Fibroblast of gingiva (primary cell): Measurements from ENCODE around the gene RB1.
A peak's percentile ranks its signal among the peaks of the same experiment; 100 is the strongest.

Source experiments
- DNase-seq: peaks from one replicate; pipeline ENCODE4 v3.0.0-alpha.2; 2011; ENCODE audit warnings: low read depth

The RB1 gene

DNA sequence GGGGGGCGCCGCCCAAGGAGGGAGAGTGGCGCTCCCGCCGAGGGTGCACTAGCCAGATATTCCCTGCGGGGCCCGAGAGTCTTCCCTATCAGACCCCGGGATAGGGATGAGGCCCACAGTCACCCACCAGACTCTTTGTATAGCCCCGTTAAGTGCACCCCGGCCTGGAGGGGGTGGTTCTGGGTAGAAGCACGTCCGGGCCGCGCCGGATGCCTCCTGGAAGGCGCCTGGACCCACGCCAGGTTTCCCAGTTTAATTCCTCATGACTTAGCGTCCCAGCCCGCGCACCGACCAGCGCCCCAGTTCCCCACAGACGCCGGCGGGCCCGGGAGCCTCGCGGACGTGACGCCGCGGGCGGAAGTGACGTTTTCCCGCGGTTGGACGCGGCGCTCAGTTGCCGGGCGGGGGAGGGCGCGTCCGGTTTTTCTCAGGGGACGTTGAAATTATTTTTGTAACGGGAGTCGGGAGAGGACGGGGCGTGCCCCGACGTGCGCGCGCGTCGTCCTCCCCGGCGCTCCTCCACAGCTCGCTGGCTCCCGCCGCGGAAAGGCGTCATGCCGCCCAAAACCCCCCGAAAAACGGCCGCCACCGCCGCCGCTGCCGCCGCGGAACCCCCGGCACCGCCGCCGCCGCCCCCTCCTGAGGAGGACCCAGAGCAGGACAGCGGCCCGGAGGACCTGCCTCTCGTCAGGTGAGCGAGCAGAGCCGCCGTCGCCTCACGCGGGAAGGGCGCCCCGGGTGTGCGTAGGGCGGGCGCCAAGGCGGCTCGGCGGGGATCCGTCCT is at the start of gene RB1:
Gene RB1 (plus strand): TSS at position 393 of the 784 bp plus-strand sequence. CDS start 162 bp downstream, at position 555.
- DNase-seq = peak; percentile 90

DNA sequence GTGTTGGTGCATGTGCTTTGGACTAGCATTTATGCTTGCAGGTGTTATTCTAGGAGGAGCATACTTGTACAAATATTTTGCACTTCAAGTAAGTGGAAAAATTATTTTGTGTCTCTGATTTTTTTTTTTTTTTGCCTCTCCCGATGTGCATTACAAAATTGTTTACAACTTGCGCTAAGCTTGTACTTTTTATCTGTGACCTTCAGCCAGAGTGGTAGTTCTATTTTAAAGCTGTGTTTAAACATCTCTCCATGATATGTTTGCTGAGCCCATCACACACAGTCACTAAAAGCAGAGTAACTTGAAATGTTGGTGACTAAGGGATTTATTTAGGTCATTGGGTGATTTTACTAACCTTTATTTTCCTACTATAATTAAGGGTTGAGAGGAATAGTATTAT is 49.7 kb upstream of the RB1 start:
- no peak for DNase-seq

DNA sequence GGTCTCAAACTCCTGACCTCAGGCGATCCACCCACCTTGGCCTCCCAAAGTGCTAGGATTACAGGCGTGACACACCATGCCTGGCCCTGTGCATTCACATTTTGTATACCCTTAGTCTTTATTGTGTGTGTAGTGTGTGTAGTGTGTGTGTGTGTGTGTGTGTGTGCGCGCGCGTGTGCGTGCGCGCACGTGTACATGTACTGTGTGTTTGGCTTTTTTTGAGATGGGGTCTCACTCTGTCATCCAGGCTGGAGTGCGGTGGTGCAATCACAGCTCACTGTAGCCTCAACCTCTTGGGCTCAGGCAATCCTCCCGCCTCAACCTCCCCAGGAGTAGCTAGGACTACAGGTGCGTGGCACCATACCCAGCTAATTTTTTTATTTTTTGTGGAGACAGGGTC is 48.5 kb upstream of the RB1 start:
- no peak for DNase-seq

DNA sequence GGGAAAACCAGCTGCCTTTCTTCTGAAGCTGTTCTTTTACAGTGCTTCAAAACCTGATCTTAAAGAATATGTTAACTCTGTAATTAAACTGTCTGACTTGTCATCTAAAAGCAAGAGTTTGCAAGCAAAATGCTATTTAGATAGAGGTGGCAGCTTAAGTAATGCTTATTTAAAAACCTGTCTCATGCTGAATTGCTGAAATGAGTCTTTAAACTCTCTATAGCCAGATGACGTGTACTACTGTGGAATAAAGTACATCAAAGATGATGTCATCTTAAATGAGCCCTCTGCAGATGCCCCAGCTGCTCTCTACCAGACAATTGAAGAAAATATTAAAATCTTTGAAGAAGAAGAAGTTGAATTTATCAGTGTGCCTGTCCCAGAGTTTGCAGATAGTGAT is 47.6 kb upstream of the RB1 start:
- no peak for DNase-seq

DNA sequence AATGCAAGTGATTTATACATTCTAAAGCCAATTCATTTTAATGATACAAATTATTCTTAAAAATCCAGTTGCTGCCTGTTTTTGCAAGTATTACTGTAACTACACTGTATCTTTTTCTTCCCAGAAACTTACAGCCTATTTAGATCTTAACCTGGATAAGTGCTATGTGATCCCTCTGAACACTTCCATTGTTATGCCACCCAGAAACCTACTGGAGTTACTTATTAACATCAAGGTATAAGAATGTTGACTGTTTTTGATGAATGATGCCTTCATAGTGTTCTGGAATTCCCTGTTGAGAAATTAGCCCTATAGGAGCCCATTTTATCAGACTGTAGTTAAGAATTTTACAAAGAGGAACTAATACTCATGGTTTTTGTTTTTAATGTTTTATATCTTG is 45.5 kb upstream of the RB1 start:
- no peak for DNase-seq

DNA sequence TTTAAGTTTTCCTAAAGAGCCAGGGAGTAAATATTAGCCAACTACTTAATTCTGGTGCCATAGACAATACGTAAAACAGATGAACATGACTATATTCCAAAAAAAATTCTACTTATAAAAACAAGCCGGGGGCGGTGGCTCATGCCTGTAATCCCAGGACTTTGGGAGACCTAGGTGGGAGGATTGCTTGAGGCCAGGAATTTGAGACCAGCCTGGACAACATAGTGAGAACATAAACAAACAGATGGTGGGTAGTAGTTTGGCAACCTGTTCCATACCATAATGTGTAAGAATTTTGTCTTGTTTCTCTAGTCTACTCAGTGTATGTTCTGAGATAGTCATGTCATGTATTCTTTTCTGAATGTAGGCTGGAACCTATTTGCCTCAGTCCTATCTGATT is 45.1 kb upstream of the RB1 start:
- no peak for DNase-seq

DNA sequence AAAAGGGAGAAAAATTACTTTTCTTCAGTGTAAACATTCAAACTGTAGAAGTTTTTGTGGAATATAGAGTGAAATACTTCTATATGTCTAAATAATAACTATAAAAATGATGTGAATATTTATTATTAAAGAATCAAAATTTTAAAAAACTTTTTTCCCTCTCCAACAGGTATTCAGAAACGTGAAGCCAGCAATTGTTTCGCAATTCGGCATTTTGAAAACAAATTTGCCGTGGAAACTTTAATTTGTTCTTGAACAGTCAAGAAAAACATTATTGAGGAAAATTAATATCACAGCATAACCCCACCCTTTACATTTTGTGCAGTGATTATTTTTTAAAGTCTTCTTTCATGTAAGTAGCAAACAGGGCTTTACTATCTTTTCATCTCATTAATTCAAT is 42.6 kb upstream of the RB1 start:
- no peak for DNase-seq

DNA sequence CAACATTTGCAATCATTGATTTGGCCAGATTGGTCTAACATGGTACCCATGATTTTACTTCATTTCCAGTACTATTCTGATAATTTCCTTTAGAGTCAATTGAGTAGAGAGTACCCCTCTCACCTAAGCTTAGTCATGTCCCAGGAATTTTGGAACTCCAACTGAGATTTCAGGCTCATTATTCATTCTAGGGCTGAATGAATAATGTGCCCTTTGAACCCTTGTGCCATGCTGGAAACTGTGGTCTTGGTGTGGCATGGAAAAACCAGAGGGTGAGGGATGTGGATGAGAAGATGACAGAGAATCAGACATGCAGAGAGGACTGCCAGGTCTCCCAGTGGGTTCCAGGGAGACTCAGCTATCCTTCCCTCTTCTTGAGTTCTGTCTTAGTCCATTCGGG is 40.4 kb upstream of the RB1 start:
- no peak for DNase-seq

DNA sequence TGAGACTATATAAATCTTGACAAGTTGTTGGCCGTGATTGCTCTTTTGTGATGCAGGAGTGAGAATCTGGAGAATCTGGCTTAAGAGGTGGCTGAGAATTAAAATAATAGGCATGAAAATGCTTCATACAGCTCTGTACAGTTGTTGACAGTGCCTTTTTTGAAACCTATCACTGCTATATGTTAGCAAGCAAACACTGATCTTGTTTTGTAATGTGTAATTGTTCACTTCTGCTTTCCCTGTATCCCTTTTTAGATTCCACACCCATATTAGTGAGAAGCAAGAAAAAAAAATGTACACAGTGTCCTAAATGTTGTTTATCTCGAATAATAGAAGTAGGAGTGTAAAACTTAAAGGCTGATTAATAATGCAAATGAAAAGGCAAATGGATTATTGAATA is 39.5 kb upstream of the RB1 start:
- no peak for DNase-seq

DNA sequence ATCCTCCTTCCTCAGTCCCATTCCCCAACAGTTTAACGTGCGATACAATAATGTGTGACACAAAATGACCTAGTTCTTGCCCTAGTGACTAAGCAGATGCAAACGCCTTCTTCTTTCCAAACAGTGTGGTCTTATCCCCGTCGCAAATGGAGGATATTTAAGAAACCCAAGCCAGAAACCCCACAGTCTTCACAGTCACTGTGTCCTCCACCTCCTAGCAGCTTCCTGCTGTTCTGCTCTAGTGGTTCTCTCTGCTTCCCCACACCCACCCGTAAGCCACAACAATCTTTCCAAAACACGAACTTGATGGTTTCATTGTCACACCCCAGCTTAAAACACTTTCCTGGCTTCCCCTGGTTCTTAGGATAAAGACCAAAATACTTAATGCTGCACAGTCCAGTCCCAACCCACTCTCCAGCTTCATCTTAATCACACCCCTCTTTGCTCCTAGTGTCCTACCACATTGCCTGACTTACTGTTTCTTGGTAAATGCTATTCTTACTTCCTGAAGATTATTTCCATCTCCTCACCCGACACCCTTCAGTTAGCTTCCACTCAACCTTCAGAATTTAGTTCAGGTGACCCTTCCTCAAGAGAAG is 38.2 kb upstream of the RB1 start:
- no peak for DNase-seq

DNA sequence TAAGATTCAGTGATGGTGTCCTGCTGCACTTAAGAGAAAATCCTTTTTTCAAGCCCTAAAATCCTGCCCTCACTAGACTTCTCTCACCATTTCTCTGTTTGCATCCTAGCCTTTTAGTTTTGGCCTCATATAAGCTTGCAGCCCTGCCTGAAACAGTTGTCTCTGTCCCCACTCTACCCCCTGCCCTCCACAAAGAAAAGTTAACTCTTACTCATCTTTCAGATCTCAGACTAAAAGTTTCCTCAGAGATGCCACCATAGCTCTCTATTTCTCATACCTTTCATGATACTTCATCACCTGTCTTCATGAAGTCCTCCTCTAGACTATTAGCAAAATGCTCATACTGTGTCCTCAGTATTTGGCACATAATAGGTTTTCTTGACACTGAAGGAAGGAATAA is 37.4 kb upstream of the RB1 start:
- DNase-seq = no peak

DNA sequence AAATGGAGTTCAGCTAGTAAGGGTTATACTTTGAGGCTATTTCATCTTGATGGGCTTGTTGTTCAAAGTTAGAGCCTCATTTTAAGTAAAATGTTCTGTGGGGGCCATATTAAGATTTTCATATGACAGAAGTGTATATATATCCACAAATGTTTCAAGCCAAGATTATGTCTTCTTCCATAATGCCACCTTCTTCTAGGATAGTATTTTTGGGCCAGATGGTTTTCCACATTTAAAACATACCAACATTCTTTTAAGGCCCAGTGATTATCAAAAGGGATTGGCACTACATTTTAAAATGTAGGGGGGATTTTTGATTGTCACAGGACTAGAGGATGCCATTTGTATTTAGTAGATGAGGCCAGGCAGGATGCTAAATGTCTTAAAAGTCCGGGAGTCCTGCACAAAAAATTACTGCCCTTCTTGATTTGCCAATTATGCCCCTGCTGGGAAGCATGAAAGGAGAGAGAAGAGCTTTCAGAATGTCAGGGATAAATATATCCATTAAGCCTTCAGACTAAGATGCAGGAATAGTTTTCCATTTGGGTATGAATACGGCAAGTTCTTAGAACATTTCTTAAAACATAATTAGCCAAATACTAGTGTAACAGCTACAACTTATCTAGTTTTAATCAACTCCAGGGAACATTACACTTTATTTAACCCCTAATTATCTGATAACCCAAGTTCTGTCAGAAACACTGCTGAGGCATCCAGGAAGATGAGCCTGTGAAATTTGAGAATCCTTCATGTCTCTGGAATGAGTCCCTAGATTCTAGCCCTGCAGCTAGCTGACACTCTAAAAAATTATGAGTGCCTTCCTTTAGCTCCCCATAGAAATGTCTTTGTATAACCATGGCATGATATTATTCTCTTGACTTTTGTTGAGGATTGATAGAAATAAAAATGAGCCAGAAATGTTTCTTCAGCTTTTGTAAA is 36.6 kb upstream of the RB1 start:
- DNase-seq = no peak

DNA sequence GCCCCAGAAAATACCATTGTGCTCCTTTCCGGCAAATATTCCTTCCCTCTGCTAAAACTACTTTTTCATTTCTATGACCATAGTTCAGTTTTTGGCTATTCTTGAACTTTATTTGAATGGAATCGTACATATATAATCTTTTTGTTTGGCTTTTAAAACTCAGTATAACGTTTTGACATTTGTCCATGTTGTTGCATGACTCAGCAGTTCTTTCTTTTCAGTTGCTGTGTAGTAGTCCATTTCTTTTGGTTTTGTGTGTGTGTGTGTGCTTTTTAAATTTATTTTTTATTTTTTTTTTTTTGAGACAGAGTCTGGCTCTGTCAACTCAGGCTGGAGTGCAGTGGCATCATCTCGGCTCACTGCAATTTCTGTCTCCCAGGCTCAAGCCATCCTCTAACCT is 35.5 kb upstream of the RB1 start:
- no peak for DNase-seq

DNA sequence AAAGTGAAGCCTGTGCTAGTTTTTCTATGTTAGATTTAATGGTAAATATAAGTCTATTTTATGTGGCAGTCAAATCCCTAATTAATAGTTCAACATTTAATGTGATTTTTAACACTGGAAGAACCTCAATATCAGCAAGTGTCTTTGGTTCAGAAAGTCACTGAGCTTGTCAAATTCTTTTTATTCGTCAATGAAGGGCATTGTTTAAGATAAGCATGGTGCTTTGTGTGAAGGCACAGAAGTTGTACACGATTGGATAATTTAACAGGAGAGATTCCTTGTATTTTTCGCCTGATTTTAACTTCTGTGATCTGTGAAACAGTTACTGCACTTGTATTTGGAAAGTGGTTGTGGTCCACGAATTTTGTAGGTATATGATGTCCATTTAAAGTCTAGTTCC is 30.2 kb upstream of the RB1 start:
- DNase-seq = no peak

DNA sequence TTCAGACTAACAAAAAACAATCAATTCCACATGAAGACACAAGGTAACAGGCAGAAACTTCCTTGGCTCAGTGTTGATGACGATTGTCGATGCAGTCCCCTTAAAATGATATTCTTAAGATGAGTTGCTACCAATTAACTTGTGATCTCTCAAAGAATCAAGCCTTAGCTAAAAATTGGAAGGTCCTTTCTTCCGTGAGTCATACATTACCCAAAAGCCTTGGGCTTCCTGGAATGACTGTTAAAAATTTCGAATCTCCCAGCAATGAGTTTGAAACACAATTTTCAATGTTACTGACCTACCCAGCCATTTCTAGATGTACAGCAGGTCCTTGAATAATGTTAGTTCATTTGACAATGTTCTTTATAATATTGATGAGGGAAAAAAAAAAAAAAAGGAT is 28.0 kb upstream of the RB1 start:
- no peak for DNase-seq

DNA sequence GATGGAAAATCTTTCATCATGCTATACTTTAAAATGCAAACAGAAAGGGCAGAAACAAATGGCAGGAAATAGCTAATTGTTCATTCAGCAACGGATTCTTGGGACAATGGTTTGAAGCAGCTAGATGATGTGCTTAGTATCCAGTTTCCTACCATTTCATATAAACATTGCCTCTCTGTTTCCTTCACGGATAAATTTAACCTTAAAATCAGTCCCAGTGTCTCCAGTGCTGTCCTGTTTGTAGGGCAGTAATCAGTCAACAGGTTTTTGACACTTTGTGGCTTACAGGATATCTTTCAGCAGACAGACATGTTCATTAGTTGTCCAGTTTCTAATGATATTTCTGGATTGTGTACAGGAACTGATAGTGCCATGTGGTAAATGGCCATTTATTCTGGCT is 24.7 kb upstream of the RB1 start:
- DNase-seq = no peak

DNA sequence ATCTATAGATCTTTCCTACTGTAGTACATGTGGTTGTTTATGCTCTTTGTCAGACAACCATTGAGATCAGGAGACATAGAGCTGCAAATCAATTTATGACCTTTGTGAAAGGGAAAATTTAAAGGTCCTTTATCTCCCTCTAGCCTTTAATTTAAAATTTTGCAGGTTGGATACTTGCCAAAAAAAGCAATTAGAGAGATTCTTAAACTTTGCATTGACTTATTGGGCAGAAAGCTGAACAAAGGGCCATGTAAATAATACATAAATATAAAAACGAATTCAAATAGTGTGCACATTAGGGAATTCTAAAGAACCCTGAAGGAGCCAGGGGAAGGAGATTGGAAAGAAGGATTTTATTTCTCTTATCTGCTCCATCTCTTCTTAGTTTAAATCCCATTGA is 22.0 kb upstream of the RB1 start:
- DNase-seq = no peak

DNA sequence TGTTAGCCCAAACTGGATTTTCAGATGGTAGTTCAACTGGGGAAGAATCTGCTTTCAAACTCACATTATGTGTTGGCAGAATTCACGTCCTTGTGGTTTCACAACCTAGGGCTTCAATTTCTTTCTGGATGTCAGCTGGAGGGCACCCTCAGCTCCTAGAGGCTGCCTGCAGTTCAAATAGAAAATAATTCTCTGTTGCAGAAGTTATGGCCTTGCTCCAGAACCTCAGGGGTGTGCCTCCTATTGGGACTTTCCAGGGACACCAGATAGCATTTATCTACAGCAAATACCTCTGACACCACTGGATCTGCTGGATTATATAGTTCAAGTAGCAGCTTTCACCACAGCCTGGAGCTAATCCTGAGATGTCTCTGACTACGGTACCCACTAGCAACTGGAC is 11.8 kb upstream of the RB1 start:
- DNase-seq = peak; percentile 40

DNA sequence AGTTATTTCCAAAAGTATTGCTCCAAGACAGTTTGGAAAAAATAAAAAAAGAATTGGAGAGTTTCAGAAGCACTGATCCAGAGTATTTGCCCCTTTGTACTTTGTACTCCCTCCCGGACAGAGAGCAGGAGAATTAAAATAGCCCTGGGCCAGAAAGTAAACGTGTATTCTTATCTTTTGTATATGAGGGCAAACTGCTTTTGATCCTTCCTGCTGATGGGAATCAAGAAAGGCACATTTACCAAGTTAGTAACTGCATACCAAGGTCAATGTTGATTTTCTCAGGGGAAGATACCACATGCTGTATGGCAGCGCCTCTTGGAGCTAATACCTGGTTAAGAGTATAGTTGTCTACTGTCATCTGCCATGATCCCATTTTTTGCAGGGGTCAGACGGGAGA is 10.9 kb upstream of the RB1 start:
- DNase-seq = no peak

DNA sequence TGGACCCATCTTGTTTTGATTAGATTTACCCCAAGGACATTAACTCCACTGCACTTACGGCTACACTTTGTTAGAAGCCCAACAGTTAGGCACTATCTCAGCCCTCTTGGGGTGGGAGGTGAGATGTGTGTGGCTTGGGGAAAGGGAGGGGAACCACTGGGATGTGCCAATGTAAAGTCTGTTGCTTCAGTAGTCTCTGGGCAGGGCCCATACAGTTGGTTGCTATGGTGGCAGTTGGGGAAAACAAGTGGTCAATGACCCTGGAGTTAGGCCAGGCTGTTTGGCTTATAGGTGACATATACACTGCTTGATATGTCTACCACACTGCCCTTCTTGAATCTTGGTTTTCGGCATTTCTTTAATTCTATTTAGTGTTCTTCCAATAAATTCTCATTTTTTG is 8.9 kb upstream of the RB1 start:
- DNase-seq = no peak

DNA sequence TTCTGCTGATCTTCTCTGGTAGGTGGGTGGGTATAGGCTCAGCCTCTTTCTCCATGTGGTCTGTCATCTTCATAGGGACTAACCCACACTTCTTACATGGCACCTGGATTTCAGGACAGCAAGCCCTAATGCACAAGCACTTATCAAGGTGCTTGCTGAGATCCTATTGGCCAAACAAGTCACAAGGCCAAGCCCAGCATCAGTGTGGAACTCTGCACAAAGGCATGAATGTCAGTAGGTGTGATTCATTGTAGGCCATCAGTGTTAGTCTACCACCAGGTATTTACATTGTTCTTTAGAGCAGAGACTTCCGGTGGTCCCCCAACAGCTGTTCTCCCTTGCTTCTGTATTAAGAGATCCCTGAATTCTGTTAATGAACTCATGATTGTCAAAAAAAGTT is 8.3 kb upstream of the RB1 start:
- DNase-seq = no peak

DNA sequence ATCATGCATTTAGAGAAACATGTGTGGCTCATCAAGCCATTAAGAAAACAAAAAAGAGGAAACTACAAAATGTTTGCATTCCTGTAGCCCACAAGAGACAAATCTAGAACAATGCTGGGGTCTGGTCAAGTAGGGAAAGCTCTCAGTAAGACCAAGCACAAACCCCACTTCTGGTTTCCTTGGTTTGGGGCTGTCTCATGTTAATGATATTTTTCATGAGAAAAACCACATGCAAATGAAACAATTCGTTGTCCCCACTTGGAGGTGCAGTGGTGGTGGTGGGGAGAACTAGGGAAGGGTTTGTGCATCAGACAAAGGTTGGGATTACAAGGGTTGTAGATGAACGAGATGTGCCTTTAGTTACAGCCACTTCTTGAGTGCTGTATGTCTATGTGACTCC is 7.0 kb upstream of the RB1 start:
- no peak for DNase-seq
